Epithelial cell of esophagus (primary cell): ENCODE results near the gene INTU.
A peak's percentile ranks its signal among the peaks of the same experiment; 100 is the strongest.

ENCODE experiments used
- DNase-seq: peaks from one replicate; pipeline ENCODE4 v3.0.0; 2010; ENCODE audit warnings: low read depth
- H3K4me3 ChIP-seq: 2 replicates; pipeline ENCODE4 v1.5.1; 2011; ENCODE audit warnings: mild to moderate bottlenecking, low read length, control low read depth
- CTCF ChIP-seq: IDR thresholded peaks from 2 replicates; pipeline ENCODE4 v1.5.1; 2011; ENCODE audit warnings: low read depth, mild to moderate bottlenecking, low read length, control low read depth, inconsistent platforms; ENCODE audit not compliant: insufficient read depth; ENCODE audit errors: missing control alignments

Gene INTU

GRCh38 chr4:127698789-127699200 is 66.0 kb downstream of the INTU start:
- peak; percentile 91 for DNase-seq
- no peak for TF ChIP-seq CTCF
- no peak overlapping the region for H3K4me3 ChIP-seq

GRCh38 chr4:127708985-127709384 is 76.2 kb downstream of the INTU start:
- DNase-seq, result peak; percentile 99
- TF ChIP-seq CTCF, result no peak
- peak overlapping the region; percentile 14 for H3K4me3 ChIP-seq

- H3K4me3 ChIP-seq, result peak overlapping the region; percentile 14
- DNase-seq, result peak; percentile 78
- TF ChIP-seq CTCF, result no peak
Observed at GRCh38 chr4:127709456-127709855, 76.7 kb downstream of the INTU start.

GRCh38 chr4:127730142-127730913 is 97.6 kb downstream of the INTU start, which contains the start of gene SLC25A31:
TSS of gene SLC25A31 (plus strand) at chr4:127730400. CDS start at chr4:127730546, 146 bp downstream.
- TF ChIP-seq CTCF, result no peak
- no peak for DNase-seq

GRCh38 chr4:127731406-127731805 is 98.6 kb downstream of the INTU start:
- no peak for DNase-seq
- H3K4me3 ChIP-seq, result no peak overlapping the region
- no peak for TF ChIP-seq CTCF

More at GRCh38 chr4:127730142-127730913, 97.6 kb downstream of the INTU start, which contains the start of gene SLC25A31:
- no peak within 1 kb of the TSS for H3K4me3 ChIP-seq

- no peak overlapping the region for H3K4me3 ChIP-seq
- DNase-seq, result peak; percentile 61
- peak; percentile 46 for TF ChIP-seq CTCF
Observed at GRCh38 chr4:127732623-127733328, 100.0 kb downstream of the INTU start.
